HCT116 (cell line): ENCODE results near the gene PKNOX2. TPM values are rescaled to one million over a fixed set of nuclear protein-coding genes. Genes with fewer than 3 reads are reported as not detected.

Experiments
- ATAC-seq: fragments of 200-7000 bp; cut with Tn5 transposase; 2 replicates; pipeline ENCODE4 v1.9.1; 2020; ENCODE audit warnings: mild to moderate bottlenecking, moderate library complexity
- BruUV-seq: library from RNA; stranded (reverse); fragments of 400-500 nt; replicated peaks from 2 replicates; lab custom pipeline; 2021; lab: Mats Ljungman, UMichigan
- CTCF ChIA-PET: fragments of 300-600 bp; sonication (Branson Sonifier 250); formaldehyde crosslinking; loops from one replicate; lab custom pipeline; 2021; ENCODE audit warnings: antibody characterized with exemption; lab: Charles Lee
- POLR2A ChIA-PET: fragments of 300-600, 350-600 bp; sonication (Branson Sonifier 250); formaldehyde crosslinking; loops from one replicate; lab custom pipeline; 2021; ENCODE audit warnings: antibody characterized with exemption; lab: Charles Lee
- RAD21 ChIA-PET, 2 experiments: fragments of 300-600 bp; sonication (Branson Sonifier 250); formaldehyde crosslinking; loops; one replicate each; lab custom pipeline; 2023; ENCODE audit warnings: low total read pairs in 2 of 2; ENCODE audit not compliant: uncharacterized antibody in 2 of 2, unreplicated experiment in 2 of 2, low non-redundant PET in 1 of 2; lab: Charles Lee
- DNase-seq: peaks from one replicate; pipeline ENCODE4 v3.0.0-alpha.2; 2010; ENCODE audit warnings: low read depth, low spot score
- H2AFZ ChIP-seq: fragments of 200-600 bp; shearing (Covaris generic), sonication (generic); 2 replicates; pipeline ENCODE4 v1.6.1; 2017; ENCODE audit warnings: low read depth, mixed run types, mixed read lengths, antibody characterized with exemption, low read length; ENCODE audit not compliant: poor library complexity, severe bottlenecking
- H3K27ac ChIP-seq: 2 replicates; pipeline ENCODE4 v1.5.1; 2012; ENCODE audit warnings: low read depth, low read length
- H3K27me3 ChIP-seq: fragments of 200-600 bp; sonication (generic); 2 replicates; pipeline ENCODE4 v1.6.1; 2016; ENCODE audit warnings: mixed run types, low read length, mixed read lengths; ENCODE audit not compliant: insufficient read depth
- H3K36me3 ChIP-seq, 2 experiments: fragments of 200-500 bp in 1 of 2; fragments of 200-600 bp in 1 of 2; sonication (Bioruptor generic) in 1 of 2; sonication (generic) in 1 of 2; 2 replicates each; pipeline versions ENCODE4 v1.5.1 to v1.6.1; 2014 to 2016; ENCODE audit warnings: low read length in 2 of 2, inconsistent platforms in 1 of 2, mixed read lengths in 1 of 2, mixed run types in 1 of 2; ENCODE audit not compliant: insufficient read depth in 2 of 2, control insufficient read depth in 1 of 2
- H3K4me1 ChIP-seq, 2 experiments: fragments of 200-600 bp in 1 of 2; sonication (generic) in 1 of 2; 2 replicates each; pipeline versions ENCODE4 v1.5.1 to v1.6.1; 2012 to 2017; ENCODE audit warnings: low read length in 2 of 2, inconsistent platforms in 1 of 2, mild to moderate bottlenecking in 1 of 2, mixed read lengths in 1 of 2, mixed run types in 1 of 2, moderate library complexity in 1 of 2; ENCODE audit not compliant: insufficient read depth in 2 of 2, control insufficient read depth in 1 of 2
- H3K4me2 ChIP-seq: fragments of 200-600 bp; sonication (generic); 2 replicates; pipeline ENCODE4 v1.6.1; 2017; ENCODE audit warnings: mixed run types, low read length, mixed read lengths
- H3K4me3 ChIP-seq, 2 experiments: fragments of 200-600 bp in 1 of 2; sonication (generic) in 1 of 2; replicated peaks in 1 of 2; 2 replicates each; pipeline ENCODE4 v1.5.1; 2011 to 2016; ENCODE audit warnings: low read length in 2 of 2, control low read depth in 1 of 2, low read depth in 1 of 2, mild to moderate bottlenecking in 1 of 2, mixed read lengths in 1 of 2, mixed run types in 1 of 2
- H3K79me2 ChIP-seq: fragments of 200-600 bp; sonication (generic); 2 replicates; pipeline ENCODE4 v1.6.1; 2017; ENCODE audit warnings: mild to moderate bottlenecking, mixed run types, low read length, moderate library complexity, mixed read lengths; ENCODE audit not compliant: insufficient read depth
- H3K9ac ChIP-seq: fragments of 200-600 bp; sonication (generic); 2 replicates; pipeline ENCODE4 v1.6.1; 2016; ENCODE audit warnings: low read length, mixed read lengths
- H3K9me2 ChIP-seq: fragments of 200-600 bp; sonication (generic), shearing (Covaris generic); 2 replicates; pipeline ENCODE4 v1.6.1; 2017; ENCODE audit warnings: mixed run types, mild to moderate bottlenecking, moderate library complexity; ENCODE audit not compliant: insufficient read depth
- H3K9me3 ChIP-seq, 2 experiments: fragments of 200-500 bp in 1 of 2; fragments of 200-600 bp in 1 of 2; sonication (Bioruptor generic) in 1 of 2; sonication (generic) in 1 of 2; 2 replicates each; pipeline ENCODE4 v1.6.1; 2014 to 2017; ENCODE audit warnings: low read length in 2 of 2, mixed read lengths in 2 of 2, inconsistent platforms in 1 of 2, low read depth in 1 of 2, mild to moderate bottlenecking in 1 of 2, mixed run types in 1 of 2, moderate library complexity in 1 of 2; ENCODE audit not compliant: control insufficient read depth in 1 of 2, insufficient read depth in 1 of 2
- H4K20me1 ChIP-seq: fragments of 200-600 bp; sonication (generic), shearing (Covaris generic); 2 replicates; pipeline ENCODE4 v1.6.1; 2017; ENCODE audit warnings: mixed run types, mild to moderate bottlenecking, moderate library complexity; ENCODE audit not compliant: insufficient read depth
- ATF3 ChIP-seq: IDR thresholded peaks from 2 replicates; pipeline ENCODE4 v1.6.1; 2012
- CBX3 ChIP-seq: IDR thresholded peaks from 2 replicates; pipeline ENCODE4 v1.6.1; 2012; ENCODE audit warnings: low read depth
- ELF1 ChIP-seq: IDR thresholded peaks from 2 replicates; pipeline ENCODE4 v1.6.1; 2012; ENCODE audit warnings: low read depth, borderline replicate concordance
- EZH2 ChIP-seq: fragments of 200-600 bp; sonication (generic); IDR thresholded peaks from 2 replicates; pipeline ENCODE4 v1.6.1; 2017; ENCODE audit warnings: antibody characterized with exemption, mixed run types
- FOSL1 ChIP-seq: IDR thresholded peaks from 2 replicates; pipeline ENCODE4 v1.6.1; 2012; ENCODE audit warnings: low read depth
- MAX ChIP-seq: IDR thresholded peaks from 2 replicates; pipeline ENCODE4 v1.6.1; 2012
- POLR2AphosphoS5 ChIP-seq: IDR thresholded peaks from 2 replicates; pipeline ENCODE4 v1.6.1; 2011; ENCODE audit warnings: mild to moderate bottlenecking, low read depth, low read length, moderate library complexity
- REST ChIP-seq: IDR thresholded peaks from 2 replicates; pipeline ENCODE4 v1.6.1; 2012; ENCODE audit warnings: low read depth
- SP1 ChIP-seq: IDR thresholded peaks from 2 replicates; pipeline ENCODE4 v1.6.1; 2012; ENCODE audit warnings: low read depth
- TCF7L2 ChIP-seq: IDR thresholded peaks from 2 replicates; pipeline ENCODE4 v1.7.0; 2011; ENCODE audit warnings: borderline replicate concordance, inconsistent platforms; ENCODE audit not compliant: insufficient read depth, insufficient read length; ENCODE audit errors: extremely low read depth
- YY1 ChIP-seq: IDR thresholded peaks from 2 replicates; pipeline ENCODE4 v1.6.1; 2011; ENCODE audit warnings: low read length, low read depth, moderate library complexity, mild to moderate bottlenecking; ENCODE audit not compliant: insufficient replicate concordance; ENCODE audit errors: extremely low read depth
- ZFX ChIP-seq: fragments of 450-650 bp; IDR thresholded peaks from 2 replicates; pipeline ENCODE4 v1.6.1; 2017
- intact Hi-C: fragments of 100-400 bp; cut with micrococcal nuclease; formaldehyde crosslinking; loops from 2 replicates; pipeline ENCODE4 v1.10.0; 2022
- total RNA-seq: library from RNA; stranded (reverse); gene quantifications from one replicate; pipeline ENCODE4 v1.2.1, GENCODE V29; 2021; ENCODE audit not compliant: unreplicated experiment
- TF ChIP-seq, protein P1 (sequence below), 3 experiments: fragments of 200-600 bp in 1 of 3; sonication (generic) in 1 of 3; IDR thresholded peaks in 2 of 3; conservative IDR thresholded peaks in 1 of 3; 2 replicates each; pipeline ENCODE4 v1.5.1; 2012 to 2017; ENCODE audit warnings: low read depth in 2 of 3, low read length in 2 of 3, antibody characterized with exemption in 1 of 3, borderline replicate concordance in 1 of 3, control low read depth in 1 of 3, mild to moderate bottlenecking in 1 of 3, mixed read lengths in 1 of 3, mixed run types in 1 of 3, moderate library complexity in 1 of 3; ENCODE audit not compliant: insufficient read depth in 1 of 3
- TF ChIP-seq, protein P2 (sequence below): IDR thresholded peaks from 2 replicates; pipeline ENCODE4 v1.6.1; 2011; ENCODE audit warnings: mild to moderate bottlenecking, low read length, moderate library complexity; ENCODE audit not compliant: insufficient replicate concordance; ENCODE audit errors: extremely low read depth

Gene PKNOX2
- total RNA-seq, 1 experiment from 2014 or later, result 0.20 TPM

- no peaks in the 10 kb centered on the region for H3K79me2 ChIP-seq
- intact Hi-C loops, result no loop called here
- no peaks in the 10 kb centered on the region for H3K9me2 ChIP-seq
- 0 out of 2 replicates have a peak, but pooled peaks cover 4% of the 10 kb centered on the region for H3K27me3 ChIP-seq
- no TSS peak for BruUV-seq
- POLR2A ChIA-PET, result no interaction called here
- no peak overlapping the region for H3K27ac ChIP-seq
- no peak for TF ChIP-seq EZH2
- TF ChIP-seq POLR2AphosphoS5, result no peak
- no peak for TF ChIP-seq SP1
- TF ChIP-seq TCF7L2, result no peak
- TF ChIP-seq, protein P1, sequence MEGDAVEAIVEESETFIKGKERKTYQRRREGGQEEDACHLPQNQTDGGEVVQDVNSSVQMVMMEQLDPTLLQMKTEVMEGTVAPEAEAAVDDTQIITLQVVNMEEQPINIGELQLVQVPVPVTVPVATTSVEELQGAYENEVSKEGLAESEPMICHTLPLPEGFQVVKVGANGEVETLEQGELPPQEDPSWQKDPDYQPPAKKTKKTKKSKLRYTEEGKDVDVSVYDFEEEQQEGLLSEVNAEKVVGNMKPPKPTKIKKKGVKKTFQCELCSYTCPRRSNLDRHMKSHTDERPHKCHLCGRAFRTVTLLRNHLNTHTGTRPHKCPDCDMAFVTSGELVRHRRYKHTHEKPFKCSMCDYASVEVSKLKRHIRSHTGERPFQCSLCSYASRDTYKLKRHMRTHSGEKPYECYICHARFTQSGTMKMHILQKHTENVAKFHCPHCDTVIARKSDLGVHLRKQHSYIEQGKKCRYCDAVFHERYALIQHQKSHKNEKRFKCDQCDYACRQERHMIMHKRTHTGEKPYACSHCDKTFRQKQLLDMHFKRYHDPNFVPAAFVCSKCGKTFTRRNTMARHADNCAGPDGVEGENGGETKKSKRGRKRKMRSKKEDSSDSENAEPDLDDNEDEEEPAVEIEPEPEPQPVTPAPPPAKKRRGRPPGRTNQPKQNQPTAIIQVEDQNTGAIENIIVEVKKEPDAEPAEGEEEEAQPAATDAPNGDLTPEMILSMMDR (IDR thresholded peaks at IDR 0.05 in 2 of 3, conservative IDR thresholded peaks at IDR 0.05 in 1 of 3; ENCODE audit: borderline replicate concordance in 1 of 3, insufficient read depth in 1 of 3, low read depth in 2 of 3, low read length in 2 of 3), result no peak
- TF ChIP-seq, protein P2, sequence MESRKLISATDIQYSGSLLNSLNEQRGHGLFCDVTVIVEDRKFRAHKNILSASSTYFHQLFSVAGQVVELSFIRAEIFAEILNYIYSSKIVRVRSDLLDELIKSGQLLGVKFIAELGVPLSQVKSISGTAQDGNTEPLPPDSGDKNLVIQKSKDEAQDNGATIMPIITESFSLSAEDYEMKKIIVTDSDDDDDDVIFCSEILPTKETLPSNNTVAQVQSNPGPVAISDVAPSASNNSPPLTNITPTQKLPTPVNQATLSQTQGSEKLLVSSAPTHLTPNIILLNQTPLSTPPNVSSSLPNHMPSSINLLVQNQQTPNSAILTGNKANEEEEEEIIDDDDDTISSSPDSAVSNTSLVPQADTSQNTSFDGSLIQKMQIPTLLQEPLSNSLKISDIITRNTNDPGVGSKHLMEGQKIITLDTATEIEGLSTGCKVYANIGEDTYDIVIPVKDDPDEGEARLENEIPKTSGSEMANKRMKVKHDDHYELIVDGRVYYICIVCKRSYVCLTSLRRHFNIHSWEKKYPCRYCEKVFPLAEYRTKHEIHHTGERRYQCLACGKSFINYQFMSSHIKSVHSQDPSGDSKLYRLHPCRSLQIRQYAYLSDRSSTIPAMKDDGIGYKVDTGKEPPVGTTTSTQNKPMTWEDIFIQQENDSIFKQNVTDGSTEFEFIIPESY, result no peak
- TF ChIP-seq ZFX, result no peak
- no peak for TF ChIP-seq REST
- TF ChIP-seq FOSL1, result no peak
- no peak for TF ChIP-seq ATF3
- no peak for TF ChIP-seq CBX3
- TF ChIP-seq ELF1, result no peak
- TF ChIP-seq YY1, result no peak
- no peak for TF ChIP-seq MAX
- H3K4me2 ChIP-seq, result no peak overlapping the region
- H3K4me1 ChIP-seq, result peaks cover 4 to 11% of the 10 kb centered on the region in 2 experiments; a peak in 3 of 4 replicates
- H3K36me3 ChIP-seq, result no peaks in the 10 kb centered on the region
- CTCF ChIA-PET, result no interaction called here
- no peak for ATAC-seq
- RAD21 ChIA-PET, result no interaction called here
- H3K9me3 ChIP-seq, result no peaks in the 10 kb centered on the region
- H3K9ac ChIP-seq, result no peak overlapping the region
- DNase-seq, result no peak
- H3K4me3 ChIP-seq, result no peak overlapping the region
- H2AFZ ChIP-seq, result no peak overlapping the region
- H4K20me1 ChIP-seq, result no peaks in the 10 kb centered on the region
Observed at GRCh38 chr11:125128450-125128849, 36.1 kb upstream of the PKNOX2 start.
